ENCODE measurements around the gene CLTRN. TPM values are rescaled to one million over a fixed set of nuclear protein-coding genes. Genes with fewer than 3 reads are reported as not detected.

Gene CLTRN
- total RNA-seq, 1 donor from 2014 or later, result not detected

DNA sequence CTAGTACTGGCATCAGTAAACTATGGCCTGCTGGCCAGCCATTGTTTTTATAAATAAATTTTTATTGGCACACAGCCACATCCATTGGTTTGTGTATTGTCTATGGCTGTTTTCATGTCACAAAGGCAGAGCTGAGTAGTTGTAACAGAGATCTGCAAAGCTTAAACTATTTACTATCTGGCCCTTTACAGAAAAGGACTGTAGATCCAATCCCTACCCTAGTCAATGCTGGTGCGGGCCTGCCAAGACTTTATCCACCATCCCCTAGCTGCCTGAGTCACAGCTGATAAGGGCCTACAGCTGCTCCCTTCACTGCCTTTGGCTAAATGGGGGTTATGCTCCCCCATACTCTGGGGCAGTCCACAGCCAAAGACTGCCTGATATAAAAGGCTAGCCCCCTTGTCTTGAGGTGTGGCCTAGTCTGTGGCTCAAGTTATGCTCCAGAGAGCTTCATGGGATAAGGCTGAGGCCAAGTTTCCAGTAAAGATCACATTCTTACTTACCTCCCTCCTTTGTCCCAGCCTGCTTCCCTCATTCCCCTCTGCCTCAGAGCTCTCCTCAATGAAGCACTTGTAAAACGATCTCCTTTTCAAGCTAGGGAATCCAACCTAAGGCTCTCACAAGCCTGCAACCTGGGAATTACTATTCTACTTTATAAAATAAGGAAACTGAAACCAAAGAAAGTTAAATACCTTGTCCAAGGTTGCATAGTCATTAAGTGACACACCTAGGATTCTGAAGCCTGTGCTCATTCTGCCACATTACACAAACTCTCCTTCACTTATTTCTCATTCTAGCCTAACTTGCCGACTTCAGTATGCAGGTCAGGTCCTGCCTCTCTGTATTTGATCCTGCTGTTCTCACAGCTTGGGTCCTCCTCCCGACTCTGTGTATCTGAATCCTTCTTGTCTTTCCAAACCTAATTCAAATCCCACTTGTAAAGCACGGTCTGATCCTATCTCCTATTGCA, 84.5 kb downstream of the CLTRN start:
- intact Hi-C loops (cut with micrococcal nuclease), result no loop called here

Other genes with a start within 250 kb of the CLTRN start
- gene PIR, start 171.5 kb downstream of the CLTRN start, total RNA-seq, result 5.8 and 6.2 TPM in 2 replicates
- not detected in 2 replicates for gene BMX, start 164.0 kb downstream of the CLTRN start, total RNA-seq
- not detected in 2 replicates for gene ACE2, start 63.8 kb downstream of the CLTRN start, total RNA-seq
- 18.1 and 21.1 TPM in 2 replicates for gene CA5B, start 73.5 kb upstream of the CLTRN start, total RNA-seq
- 21.2 and 21.3 TPM in 2 replicates for gene ZRSR2, start 125.7 kb upstream of the CLTRN start, total RNA-seq
- 37.5 and 39.8 TPM in 2 replicates for gene AP1S2, start 190.0 kb upstream of the CLTRN start, total RNA-seq

Measured in T-helper 2 cell treated with Interferon-gamma antibody and Interleukin-4, amounts not matched to agents 100 ng/mL and 5 ng/mL, for 36 hours (primary cell).